H9 (cell line): ENCODE results near the gene KCNA5. TPM values are rescaled to one million over a fixed set of nuclear protein-coding genes. Genes with fewer than 3 reads are reported as not detected.

Source experiments
- DNase-seq: peaks from one replicate; pipeline ENCODE4 v3.0.0-alpha.2; 2017
- H2AFZ ChIP-seq: one replicate; pipeline ENCODE4 v1.6.1; 2013; ENCODE audit warnings: mild to moderate bottlenecking, low read length, control low read depth, moderate library complexity
- H2AK5ac ChIP-seq: 2 replicates; pipeline ENCODE4 v1.6.1; 2013; ENCODE audit warnings: low read length, control low read depth, mixed read lengths; ENCODE audit not compliant: insufficient read length
- H2BK120ac ChIP-seq: one replicate; pipeline ENCODE4 v1.6.1; 2013; ENCODE audit warnings: low read depth, mild to moderate bottlenecking, low read length, control low read depth, inconsistent platforms; ENCODE audit not compliant: poor library complexity, severe bottlenecking
- H2BK12ac ChIP-seq: 2 replicates; pipeline ENCODE4 v1.6.1; 2013; ENCODE audit warnings: low read length, control low read depth, mixed read lengths, low read depth; ENCODE audit not compliant: insufficient read length
- H2BK15ac ChIP-seq: 2 replicates; pipeline ENCODE4 v1.6.1; 2013; ENCODE audit warnings: low read depth, low read length, control low read depth
- H2BK20ac ChIP-seq: one replicate; pipeline ENCODE4 v1.6.1; 2013; ENCODE audit warnings: low read depth, mild to moderate bottlenecking, low read length, control low read depth, inconsistent platforms; ENCODE audit not compliant: poor library complexity, severe bottlenecking
- H2BK5ac ChIP-seq: 2 replicates; pipeline ENCODE4 v1.6.1; 2013; ENCODE audit warnings: low read length, control low read depth, mixed read lengths; ENCODE audit not compliant: insufficient read length
- H3K14ac ChIP-seq: 2 replicates; pipeline ENCODE4 v1.6.1; 2013; ENCODE audit warnings: low read length, control low read depth; ENCODE audit not compliant: insufficient read depth
- H3K18ac ChIP-seq: 2 replicates; pipeline ENCODE4 v1.6.1; 2013; ENCODE audit warnings: low read depth, mild to moderate bottlenecking, mixed read lengths, low read length, control low read depth; ENCODE audit not compliant: insufficient read length
- H3K23ac ChIP-seq: 2 replicates; pipeline ENCODE4 v1.6.1; 2013; ENCODE audit warnings: low read length, control low read depth, mixed read lengths, low read depth; ENCODE audit not compliant: insufficient read length
- H3K23me2 ChIP-seq: 2 replicates; pipeline ENCODE4 v1.6.1; 2013; ENCODE audit warnings: low read depth, mild to moderate bottlenecking, mixed read lengths, low read length, control low read depth; ENCODE audit not compliant: insufficient read length, poor library complexity, severe bottlenecking
- H3K27ac ChIP-seq: 2 replicates; pipeline ENCODE4 v1.5.1; 2013; ENCODE audit warnings: low read length, control low read depth, mixed read lengths, low read depth; ENCODE audit not compliant: insufficient read length
- H3K27me3 ChIP-seq: 2 replicates; pipeline ENCODE4 v1.6.1; 2013; ENCODE audit warnings: low read length, control low read depth, inconsistent platforms; ENCODE audit not compliant: insufficient read depth
- H3K4ac ChIP-seq: 2 replicates; pipeline ENCODE4 v1.6.1; 2013; ENCODE audit warnings: low read depth, mild to moderate bottlenecking, control low read depth, inconsistent platforms, low read length, moderate library complexity
- H3K4me1 ChIP-seq: 2 replicates; pipeline ENCODE4 v1.6.1; 2013; ENCODE audit warnings: low read length, control low read depth, inconsistent platforms; ENCODE audit not compliant: insufficient read depth
- H3K4me2 ChIP-seq: 2 replicates; pipeline ENCODE4 v1.6.1; 2013; ENCODE audit warnings: low read length, control low read depth, mixed read lengths; ENCODE audit not compliant: insufficient read length, insufficient read depth
- H3K56ac ChIP-seq: 2 replicates; pipeline ENCODE4 v1.6.1; 2013; ENCODE audit warnings: low read depth, mild to moderate bottlenecking, mixed read lengths, low read length, control low read depth; ENCODE audit not compliant: insufficient read length
- H3K79me1 ChIP-seq: 2 replicates; pipeline ENCODE4 v1.6.1; 2013; ENCODE audit warnings: low read depth, mild to moderate bottlenecking, moderate library complexity, low read length, control low read depth, inconsistent platforms; ENCODE audit not compliant: insufficient read depth, poor library complexity, severe bottlenecking
- H3K79me2 ChIP-seq: 2 replicates; pipeline ENCODE4 v1.6.1; 2013; ENCODE audit warnings: low read length, control low read depth, inconsistent platforms; ENCODE audit not compliant: insufficient read depth
- H3K9ac ChIP-seq: 2 replicates; pipeline ENCODE4 v1.6.1; 2013; ENCODE audit warnings: low read length, control low read depth, mixed read lengths; ENCODE audit not compliant: insufficient read length; ENCODE audit errors: extremely low read depth
- H3K9me3 ChIP-seq: one replicate; pipeline ENCODE4 v1.6.1; 2013; ENCODE audit warnings: low read depth, low read length, inconsistent platforms; ENCODE audit not compliant: control insufficient read depth
- H3T11ph ChIP-seq: one replicate; pipeline ENCODE4 v1.6.1; 2013; ENCODE audit warnings: mild to moderate bottlenecking, low read length, control low read depth, inconsistent platforms
- H4K20me1 ChIP-seq: one replicate; pipeline ENCODE4 v1.6.1; 2013; ENCODE audit not compliant: control insufficient read depth, insufficient read length, insufficient read depth
- H4K5ac ChIP-seq: 2 replicates; pipeline ENCODE4 v1.6.1; 2013; ENCODE audit warnings: low read depth, mild to moderate bottlenecking, mixed read lengths, low read length, control low read depth; ENCODE audit not compliant: insufficient read length
- H4K8ac ChIP-seq: replicated peaks from 2 replicates; pipeline ENCODE4 v1.6.1; 2013; ENCODE audit warnings: low read length, control low read depth, mixed read lengths, low read depth; ENCODE audit not compliant: insufficient read length
- H4K91ac ChIP-seq: 2 replicates; pipeline ENCODE4 v1.6.1; 2013; ENCODE audit warnings: low read depth, mild to moderate bottlenecking, moderate library complexity, mixed read lengths, low read length, control low read depth; ENCODE audit not compliant: insufficient read length
- H3K27ac Mint-ChIP-seq, 3 experiments: 2 replicates in 2 of 3; 3 replicates in 1 of 3; pipeline ENCODE4 v1.8.0; 2020 to 2021; ENCODE audit warnings: mixed read lengths in 3 of 3, mild to moderate bottlenecking in 1 of 3, moderate library complexity in 1 of 3
- H3K27me3 Mint-ChIP-seq: 2 replicates; pipeline ENCODE4 v1.8.0; 2021; ENCODE audit warnings: low read depth, mild to moderate bottlenecking, moderate library complexity, mixed read lengths
- H3K36me3 Mint-ChIP-seq, 3 experiments: 2 replicates in 2 of 3; 3 replicates in 1 of 3; pipeline ENCODE4 v1.8.0; 2020 to 2021; ENCODE audit warnings: low read depth in 3 of 3, mixed read lengths in 3 of 3; ENCODE audit not compliant: insufficient read depth in 1 of 3
- H3K4me1 Mint-ChIP-seq, 2 experiments: 2 replicates each; pipeline ENCODE4 v1.8.0; 2020; ENCODE audit warnings: mixed read lengths in 2 of 2
- H3K4me3 Mint-ChIP-seq, 2 experiments: 2 replicates in 1 of 2; 3 replicates in 1 of 2; pipeline ENCODE4 v1.8.0; 2020 to 2021; ENCODE audit warnings: mild to moderate bottlenecking in 2 of 2, mixed read lengths in 2 of 2, moderate library complexity in 1 of 2
- H3K9me3 Mint-ChIP-seq, 2 experiments: 2 replicates in 1 of 2; 3 replicates in 1 of 2; pipeline ENCODE4 v1.8.0; 2020; ENCODE audit warnings: mild to moderate bottlenecking in 2 of 2, mixed read lengths in 2 of 2, moderate library complexity in 1 of 2
- whole genome bisulfite sequencing: extraction: QIAGEN DNeasy Blood & Tissue Kit; methylation state at CpG from one replicate; pipeline ENCODE4 v1.1.7; 2013; ENCODE audit warnings: missing lambda C conversion rate, low lambda C conversion rate, mixed read lengths; ENCODE audit not compliant: insufficient read length; ENCODE audit errors: extremely low coverage; 5-methylcytosine and 5-hydroxymethylcytosine counted together
- total RNA-seq: library from RNA; stranded (reverse); gene quantifications from 2 replicates; pipeline ENCODE4 v1.2.1, GENCODE V29; 2021
- TF ChIP-seq, protein P1 (sequence below): fragments of 200-600 bp; sonication (generic); conservative IDR thresholded peaks from 3 replicates; pipeline ENCODE4 v1.8.0; 2021; ENCODE audit warnings: antibody characterized with exemption, mild to moderate bottlenecking

The KCNA5 gene
- total RNA-seq, 1 experiment from 2014 or later, result 0.22 TPM

DNA sequence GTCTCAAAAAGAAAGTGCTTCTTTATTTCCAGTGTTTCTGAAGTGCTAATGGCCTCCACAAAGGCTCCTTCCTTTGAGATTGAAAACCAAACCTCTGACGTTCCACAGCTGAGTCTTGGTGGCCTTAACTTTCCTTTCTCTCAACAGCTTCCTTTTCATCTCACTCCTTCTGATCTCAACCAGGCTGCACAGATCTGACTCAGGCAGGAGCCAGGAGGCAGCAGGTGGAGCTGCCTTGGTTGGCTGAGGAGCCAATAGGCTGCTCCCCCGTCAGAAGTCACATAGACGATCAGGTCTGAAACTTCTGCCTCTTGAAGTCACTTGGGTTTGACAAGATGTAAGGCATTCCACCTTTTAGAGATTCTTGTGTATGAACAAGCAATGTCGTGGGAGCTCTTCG lies 9.1 kb upstream of the KCNA5 start:
- peaks cover 5% of the 10 kb centered on the region; the same call in 1 of the 2 replicates for H3K4me1 ChIP-seq
- peaks cover 0 to 5% (median 0%) of the 10 kb centered on the region in 3 experiments; a peak in 2 of 7 replicates for H3K36me3 Mint-ChIP-seq
- TF ChIP-seq, protein P1, sequence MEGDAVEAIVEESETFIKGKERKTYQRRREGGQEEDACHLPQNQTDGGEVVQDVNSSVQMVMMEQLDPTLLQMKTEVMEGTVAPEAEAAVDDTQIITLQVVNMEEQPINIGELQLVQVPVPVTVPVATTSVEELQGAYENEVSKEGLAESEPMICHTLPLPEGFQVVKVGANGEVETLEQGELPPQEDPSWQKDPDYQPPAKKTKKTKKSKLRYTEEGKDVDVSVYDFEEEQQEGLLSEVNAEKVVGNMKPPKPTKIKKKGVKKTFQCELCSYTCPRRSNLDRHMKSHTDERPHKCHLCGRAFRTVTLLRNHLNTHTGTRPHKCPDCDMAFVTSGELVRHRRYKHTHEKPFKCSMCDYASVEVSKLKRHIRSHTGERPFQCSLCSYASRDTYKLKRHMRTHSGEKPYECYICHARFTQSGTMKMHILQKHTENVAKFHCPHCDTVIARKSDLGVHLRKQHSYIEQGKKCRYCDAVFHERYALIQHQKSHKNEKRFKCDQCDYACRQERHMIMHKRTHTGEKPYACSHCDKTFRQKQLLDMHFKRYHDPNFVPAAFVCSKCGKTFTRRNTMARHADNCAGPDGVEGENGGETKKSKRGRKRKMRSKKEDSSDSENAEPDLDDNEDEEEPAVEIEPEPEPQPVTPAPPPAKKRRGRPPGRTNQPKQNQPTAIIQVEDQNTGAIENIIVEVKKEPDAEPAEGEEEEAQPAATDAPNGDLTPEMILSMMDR, result no peak

More for the DNA sequence above, 9.1 kb upstream of the KCNA5 start:
- H3K9me3 ChIP-seq, result no peaks in the 10 kb centered on the region
- Mint-ChIP-seq H3K27ac (no peak overlapping the region), H3K4me3 (no peak overlapping the region), H3K27me3 (peaks cover 21% of the 10 kb centered on the region), H3K9me3 (0 out of 5 replicates have a peak, but pooled peaks cover 0 to 5% of the 10 kb centered on the region in 2 experiments), H3K4me1 (peaks cover 18 to 23% of the 10 kb centered on the region in 2 experiments)
- H3K23me2 ChIP-seq, result no peaks in the 10 kb centered on the region
- no peaks in the 10 kb centered on the region for H3K79me1 ChIP-seq
- no peaks in the 10 kb centered on the region for H3K79me2 ChIP-seq
- H3K4ac ChIP-seq, result no peak overlapping the region
- DNase-seq, result no peak
- no peak overlapping the region for H3K18ac ChIP-seq
- H2BK5ac ChIP-seq, result no peak overlapping the region
- H4K8ac ChIP-seq, result no peak overlapping the region
- H4K5ac ChIP-seq, result no peak overlapping the region
- no peaks in the 10 kb centered on the region for H4K20me1 ChIP-seq
- H2AK5ac ChIP-seq, result no peak overlapping the region
- H2BK12ac ChIP-seq, result no peak overlapping the region
- no peak overlapping the region for H3K14ac ChIP-seq
- H3K9ac ChIP-seq, result no peak overlapping the region
- no peak overlapping the region for H3K23ac ChIP-seq
- H2BK20ac ChIP-seq, result no peak overlapping the region
- H3K56ac ChIP-seq, result no peak overlapping the region
- H2BK15ac ChIP-seq, result no peak overlapping the region
- no peak overlapping the region for H3K4me2 ChIP-seq
- no CpG with 5 or more reads among the region's 5 CpGs for WGBS
- H4K91ac ChIP-seq, result no peak overlapping the region
- H2BK120ac ChIP-seq, result no peak overlapping the region
- H2AFZ ChIP-seq, result no peak overlapping the region
- H3T11ph ChIP-seq, result no peak overlapping the region
- no peaks in the 10 kb centered on the region for H3K27me3 ChIP-seq
- H3K27ac ChIP-seq, result no peak overlapping the region
